Stimulated activated CD8-positive, alpha-beta memory T cell treated with anti-CD3 and anti-CD28 coated beads, Interleukin-12 subunit alpha, Interleukin-12 subunit beta, amount 100 ng/mL, for 24 hours (primary cell): ENCODE results near the gene RBP5.
"Not testable (repeated sequence)": the region's sequence is repeated elsewhere in the genome, so short reads cannot be mapped to it uniquely, and the experiment has no call there.

ENCODE experiments used
- DNase-seq: peaks from one replicate; pipeline ENCODE4 v3.0.0-alpha.2; 2020; ENCODE audit errors: extremely low read depth

RBP5 gene

GRCh38 chr12:7122811-7123769 lies 5.6 kb downstream of the RBP5 start:
- DNase-seq = no peak

- DNase-seq = no peak
Measured at GRCh38 chr12:7121324-7121723, 7.4 kb downstream of the RBP5 start.

- no peak for DNase-seq
Measured at GRCh38 chr12:7120166-7120565, 8.5 kb downstream of the RBP5 start.

- no peak for DNase-seq
Measured at GRCh38 chr12:7118881-7119280, 9.8 kb downstream of the RBP5 start.

GRCh38 chr12:7117670-7118069 lies 11.0 kb downstream of the RBP5 start:
- no peak for DNase-seq

GRCh38 chr12:7116916-7117315 lies 11.8 kb downstream of the RBP5 start:
- no peak for DNase-seq

GRCh38 chr12:7116196-7116595 lies 12.5 kb downstream of the RBP5 start:
- no peak for DNase-seq

GRCh38 chr12:7114851-7115250 lies 13.8 kb downstream of the RBP5 start:
- no peak for DNase-seq

- DNase-seq = no peak
Measured at GRCh38 chr12:7114008-7114407, 14.7 kb downstream of the RBP5 start.

GRCh38 chr12:7113389-7113871 lies 15.3 kb downstream of the RBP5 start:
- no peak for DNase-seq

GRCh38 chr12:7112041-7112440 lies 16.6 kb downstream of the RBP5 start:
- DNase-seq = no peak

GRCh38 chr12:7110661-7111060 lies 18.0 kb downstream of the RBP5 start:
- no peak for DNase-seq

GRCh38 chr12:7109572-7109920 lies 19.1 kb downstream of the RBP5 start:
- DNase-seq = no peak

- DNase-seq = peak; percentile 49
Measured at GRCh38 chr12:7108796-7109571, 19.7 kb downstream of the RBP5 start, which contains the start of gene C1RL. C1RL (minus strand) TSS chr12:7109214; CDS start chr12:7109180, 34 bp downstream.

- DNase-seq = peak; percentile 41
Measured at GRCh38 chr12:7108003-7108795, 20.5 kb downstream of the RBP5 start.

- DNase-seq = no peak
Measured at GRCh38 chr12:7107636-7108002, 21.1 kb downstream of the RBP5 start.

- not testable (repeated sequence) for DNase-seq
Measured at GRCh38 chr12:7107181-7107580, 21.5 kb downstream of the RBP5 start.

GRCh38 chr12:7106082-7106481 lies 22.6 kb downstream of the RBP5 start:
- DNase-seq = no peak

- DNase-seq = no peak
Measured at GRCh38 chr12:7103837-7104584, 24.7 kb downstream of the RBP5 start.

GRCh38 chr12:7102582-7102981 lies 26.1 kb downstream of the RBP5 start:
- DNase-seq = no peak

GRCh38 chr12:7101694-7102131 lies 27.0 kb downstream of the RBP5 start:
- DNase-seq = no peak
